Keratinocyte (primary cell): ENCODE data around the gene EVC. TPM values are rescaled to one million over a fixed set of nuclear protein-coding genes. Genes with fewer than 3 reads are reported as not detected.

Experiments used
- DNase-seq: peaks from one replicate; pipeline ENCODE4 v3.0.0-alpha.2; 2011; ENCODE audit warnings: low read depth, missing footprints, low spot score
- FAIRE-seq: peaks from 2 replicates; lab custom pipeline; 2011; peaks lifted over from hg19 to GRCh38; lab: Jason Lieb, UNC
- H2AFZ ChIP-seq: 2 replicates; pipeline ENCODE4 v1.6.0; 2012; ENCODE audit warnings: low read length, control low read depth, inconsistent platforms; ENCODE audit not compliant: control insufficient read depth
- H3K27ac ChIP-seq: 2 replicates; pipeline ENCODE4 v1.5.1; 2011; ENCODE audit warnings: low read length; ENCODE audit not compliant: control insufficient read depth, insufficient read depth
- H3K27me3 ChIP-seq: 3 replicates; pipeline ENCODE4 v1.6.0; 2011; ENCODE audit warnings: low read length; ENCODE audit not compliant: control insufficient read depth, insufficient read depth; ENCODE audit errors: extremely low read depth
- H3K36me3 ChIP-seq, 2 experiments: 2 replicates in 1 of 2; 3 replicates in 1 of 2; pipeline ENCODE4 v1.5.1; 2011; ENCODE audit warnings: low read length in 2 of 2, mild to moderate bottlenecking in 1 of 2; ENCODE audit not compliant: control insufficient read depth in 2 of 2, insufficient read depth in 2 of 2; ENCODE audit errors: extremely low read depth in 1 of 2
- H3K4me1 ChIP-seq: 3 replicates; pipeline ENCODE4 v1.5.1; 2011; ENCODE audit warnings: low read length; ENCODE audit not compliant: control insufficient read depth, insufficient read depth; ENCODE audit errors: extremely low read depth
- H3K4me2 ChIP-seq: 3 replicates; pipeline ENCODE4 v1.6.0; 2011; ENCODE audit warnings: low read depth, low read length; ENCODE audit not compliant: control insufficient read depth, insufficient read depth; ENCODE audit errors: extremely low read depth
- H3K4me3 ChIP-seq, 3 experiments: fragments of 200-600 bp in 1 of 3; sonication (generic) in 1 of 3; 2 replicates in 2 of 3; 3 replicates in 1 of 3; pipeline ENCODE4 v1.5.1; 2011 to 2016; ENCODE audit warnings: low read length in 3 of 3, mild to moderate bottlenecking in 3 of 3, control low read depth in 2 of 3, inconsistent platforms in 1 of 3, low read depth in 1 of 3, mixed read lengths in 1 of 3, mixed run types in 1 of 3, moderate library complexity in 1 of 3; ENCODE audit not compliant: control insufficient read depth in 2 of 3, insufficient read depth in 2 of 3; ENCODE audit errors: extremely low read depth in 1 of 3
- H3K79me2 ChIP-seq: 2 replicates; pipeline ENCODE4 v1.6.0; 2012; ENCODE audit warnings: low read length; ENCODE audit not compliant: control insufficient read depth, insufficient read depth
- H3K9ac ChIP-seq: 3 replicates; pipeline ENCODE4 v1.6.0; 2011; ENCODE audit warnings: low read length; ENCODE audit not compliant: control insufficient read depth, insufficient read depth; ENCODE audit errors: extremely low read depth
- H3K9me1 ChIP-seq: 3 replicates; pipeline ENCODE4 v1.6.0; 2011; ENCODE audit warnings: low read length; ENCODE audit not compliant: control insufficient read depth, insufficient read depth; ENCODE audit errors: extremely low read depth
- H3K9me3 ChIP-seq: 2 replicates; pipeline ENCODE4 v1.5.1; 2012; ENCODE audit warnings: low read depth, low read length; ENCODE audit not compliant: control insufficient read depth
- H4K20me1 ChIP-seq: 3 replicates; pipeline ENCODE4 v1.6.0; 2011; ENCODE audit warnings: low read length; ENCODE audit not compliant: control insufficient read depth, insufficient read depth; ENCODE audit errors: extremely low read depth
- CTCF ChIP-seq, 3 experiments: IDR thresholded peaks in 1 of 3; conservative IDR thresholded peaks in 1 of 3; optimal IDR thresholded peaks in 1 of 3; 2 replicates in 2 of 3; 3 replicates in 1 of 3; pipeline versions ENCODE3 to v1.5.1; 2011; ENCODE audit warnings: low read length in 3 of 3, mild to moderate bottlenecking in 3 of 3, moderate library complexity in 2 of 3, control low read depth in 1 of 3, inconsistent platforms in 1 of 3; ENCODE audit not compliant: insufficient read depth in 2 of 3; ENCODE audit errors: extremely low read depth in 1 of 3
- EZH2 ChIP-seq: IDR thresholded peaks from one replicate; pipeline ENCODE4 v1.6.1; 2012; ENCODE audit warnings: inconsistent platforms, mild to moderate bottlenecking, low read length, moderate library complexity
- dilution Hi-C: fragments of 300-500 bp; cut with MboI; formaldehyde crosslinking; loops from one replicate; pipeline ENCODE4 v1.7.0; 2020; ENCODE audit warnings: low sequenced_read_pairs; ENCODE audit not compliant: extremely low pct_ligation_motif_present
- polyA plus RNA-seq, 5 experiments: library from polyadenylated mRNA; depleted of rRNA in 3 of 5; stranded (reverse) in 3 of 5; stranded (forward) in 1 of 5; unstranded in 1 of 5; fragments of >200 nt; gene quantifications; 1 replicate in 1 of 5; 2 replicates in 3 of 5; 3 replicates in 1 of 5; pipeline versions ENCODE4 v1.2.1 to v1.2.3, GENCODE V29; 2011 to 2012; ENCODE audit warnings: missing spikeins in 2 of 5, low read depth in 1 of 5, low replicate concordance in 1 of 5

EVC gene
- polyA plus RNA-seq, 1 donor (not counting 4 experiments of a cell fraction or from before 2014, with no cell fraction given) = 7.3 TPM

GRCh38 chr4:5774416-5775036, 63.5 kb downstream of the EVC start:
- TF ChIP-seq CTCF (optimal IDR thresholded peaks at IDR 0.05 in 1 of 3, IDR thresholded peaks at IDR 0.05 in 1 of 3, conservative IDR thresholded peaks at IDR 0.05 in 1 of 3; ENCODE audit: extremely low read depth in 1 of 3, insufficient read depth in 2 of 3, low read length in 3 of 3) (no peak), EZH2 (no peak)
- H3K9ac ChIP-seq = no peak overlapping the region
- FAIRE-seq (no peak), DNase-seq (no peak)
- H3K27me3 ChIP-seq = no peaks in the 10 kb centered on the region
- no peak overlapping the region for H2AFZ ChIP-seq
- H3K36me3 ChIP-seq = peaks cover 4 to 7% of the 10 kb centered on the region in 2 experiments
- H3K27ac ChIP-seq = peak overlapping the region; percentile 95
- H3K79me2 ChIP-seq = peaks cover 6% of the 10 kb centered on the region
- H3K4me3 ChIP-seq = no peak overlapping the region
- H4K20me1 ChIP-seq = no peaks in the 10 kb centered on the region
- dilution Hi-C loops = no loop called here
- H3K9me3 ChIP-seq = peaks cover 8% of the 10 kb centered on the region
- peaks cover 26% of the 10 kb centered on the region for H3K4me1 ChIP-seq
- no peak overlapping the region for H3K4me2 ChIP-seq
- H3K9me1 ChIP-seq = no peaks in the 10 kb centered on the region

- no peak overlapping the region for H3K4me3 ChIP-seq
- H3K27me3 ChIP-seq = no peaks in the 10 kb centered on the region
- H2AFZ ChIP-seq = no peak overlapping the region
- H3K79me2 ChIP-seq = peaks cover 6% of the 10 kb centered on the region
- H3K9me1 ChIP-seq = no peaks in the 10 kb centered on the region
- no peak for TF ChIP-seq EZH2
- TF ChIP-seq CTCF (optimal IDR thresholded peaks at IDR 0.05 in 1 of 3, IDR thresholded peaks at IDR 0.05 in 1 of 3, conservative IDR thresholded peaks at IDR 0.05 in 1 of 3; ENCODE audit: extremely low read depth in 1 of 3, insufficient read depth in 2 of 3, low read length in 3 of 3) = no peak
- no peak overlapping the region for H3K4me2 ChIP-seq
- dilution Hi-C loops = no loop called here
- no peak overlapping the region for H3K27ac ChIP-seq
- FAIRE-seq = no peak
- H3K36me3 ChIP-seq = peaks cover 0 to 4% of the 10 kb centered on the region in 2 experiments
- no peak for DNase-seq
- H4K20me1 ChIP-seq = no peaks in the 10 kb centered on the region
- H3K9ac ChIP-seq = no peak overlapping the region
- H3K9me3 ChIP-seq = peaks cover 8% of the 10 kb centered on the region
- H3K4me1 ChIP-seq = peaks cover 26% of the 10 kb centered on the region
Observed at GRCh38 chr4:5776510-5776909, 65.5 kb downstream of the EVC start.
